GM12865 (cell line): ENCODE measurements around the gene NKAIN4.

Experiments
- DNase-seq: peaks from one replicate; pipeline ENCODE4 v3.0.0; 2010; ENCODE audit warnings: low read depth
- H3K4me3 ChIP-seq: 2 replicates; pipeline ENCODE4 v1.5.1; 2011; ENCODE audit warnings: mild to moderate bottlenecking, low read depth, low read length, control low read depth
- CTCF ChIP-seq: IDR thresholded peaks from 2 replicates; pipeline ENCODE4 v1.5.1; 2011; ENCODE audit warnings: low read length, control low read depth, low read depth, inconsistent platforms; ENCODE audit not compliant: insufficient read depth; ENCODE audit errors: missing control alignments

Gene NKAIN4

GRCh38 chr20:63216041-63216848 is 38.0 kb downstream of the NKAIN4 start, which contains the start of gene YTHDF1:
Gene YTHDF1, minus strand, starts transcription at chr20:63216131. Its CDS starts 239 bp downstream, at chr20:63215892.
- peak; percentile 98 for DNase-seq
- no peak for TF ChIP-seq CTCF
- peak within 1 kb of the TSS; percentile 96 for H3K4me3 ChIP-seq

GRCh38 chr20:63215101-63216040 is 38.9 kb downstream of the NKAIN4 start:
- peak overlapping the region; percentile 96 for H3K4me3 ChIP-seq
- peak; percentile 49 for TF ChIP-seq CTCF
- DNase-seq: peak; percentile 40

- TF ChIP-seq CTCF: no peak
Observed at GRCh38 chr20:63214514-63214913, 39.7 kb downstream of the NKAIN4 start.

GRCh38 chr20:63212792-63213191 is 41.5 kb downstream of the NKAIN4 start:
- H3K4me3 ChIP-seq: no peak overlapping the region
- no peak for TF ChIP-seq CTCF

More at GRCh38 chr20:63214514-63214913, 39.7 kb downstream of the NKAIN4 start:
- peak overlapping the region; percentile 96 for H3K4me3 ChIP-seq
- no peak for DNase-seq

GRCh38 chr20:63212393-63212730 is 41.9 kb downstream of the NKAIN4 start:
- H3K4me3 ChIP-seq: no peak overlapping the region
- TF ChIP-seq CTCF: no peak
- no peak for DNase-seq

More at GRCh38 chr20:63212792-63213191, 41.5 kb downstream of the NKAIN4 start:
- no peak for DNase-seq

GRCh38 chr20:63210011-63210605 is 44.2 kb downstream of the NKAIN4 start:
- no peak overlapping the region for H3K4me3 ChIP-seq

More at GRCh38 chr20:63210011-63210605, 44.2 kb downstream of the NKAIN4 start:
- DNase-seq: no peak
- no peak for TF ChIP-seq CTCF
